A549 treated with CpdA at 1 μM for 4 hours (cell line): ENCODE data around the gene TJP3. TPM values are rescaled to one million over a fixed set of nuclear protein-coding genes. Genes with fewer than 3 reads are reported as not detected.

ENCODE experiments used
- total RNA-seq: library from RNA; stranded (reverse); fragments of 200-300 nt; extraction: Qiagen RNA extraction; gene quantifications from 5 replicates; pipeline ENCODE4 v1.2.3, GENCODE V29; 2022; ENCODE audit warnings: low read depth

TJP3 gene
- total RNA-seq, result 0.19 to 0.96 TPM (median 0.74 TPM) in 5 replicates

GRCh38 chr19:3708207-3708931 lies at the start of gene TJP3:
Gene TJP3 (plus strand): TSS chr19:3708384. CDS start chr19:3728433, 20,049 bp downstream.

DNA sequence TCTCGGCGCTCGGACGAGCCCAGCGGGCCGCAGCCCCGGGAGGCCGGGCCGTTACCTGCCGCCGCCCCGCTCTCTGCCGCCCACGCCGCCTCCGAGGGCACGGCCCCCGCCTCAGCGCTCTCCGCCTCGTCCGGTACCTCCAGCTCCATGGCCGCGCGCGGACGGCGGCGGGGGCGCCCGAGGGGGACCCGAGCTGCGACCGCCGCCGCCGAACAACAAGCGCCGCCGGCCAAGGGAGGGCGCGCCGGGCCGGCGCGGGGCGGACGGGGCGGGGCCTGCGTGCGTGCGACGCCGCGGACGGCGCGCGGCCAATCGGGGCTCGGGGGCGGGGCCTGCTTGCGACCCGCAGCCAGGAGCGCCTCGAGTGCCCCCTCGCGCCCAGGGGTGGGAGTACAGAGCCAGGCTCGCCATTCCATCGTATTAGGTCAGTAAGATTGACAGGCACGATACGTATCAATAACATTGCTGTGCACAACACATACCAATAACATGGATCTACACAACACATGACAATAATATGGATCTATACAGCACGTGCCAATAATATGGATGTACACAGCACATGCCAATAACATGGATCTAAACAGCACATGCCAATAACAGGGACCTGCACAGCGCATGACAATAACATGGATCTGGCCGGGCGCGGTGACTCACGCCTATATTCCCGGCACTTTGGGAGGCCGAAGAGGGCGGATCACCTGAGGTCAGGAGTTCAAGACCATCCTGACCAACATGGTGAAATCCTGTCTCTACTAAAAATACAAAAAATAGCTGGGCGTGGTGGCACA lies 7.7 kb upstream of the TJP3 start, which contains the start of gene PIP5K1C:
PIP5K1C (minus strand) TSS at position 227 of the 791 bp plus-strand sequence; CDS start at position 149, 78 bp downstream.

DNA sequence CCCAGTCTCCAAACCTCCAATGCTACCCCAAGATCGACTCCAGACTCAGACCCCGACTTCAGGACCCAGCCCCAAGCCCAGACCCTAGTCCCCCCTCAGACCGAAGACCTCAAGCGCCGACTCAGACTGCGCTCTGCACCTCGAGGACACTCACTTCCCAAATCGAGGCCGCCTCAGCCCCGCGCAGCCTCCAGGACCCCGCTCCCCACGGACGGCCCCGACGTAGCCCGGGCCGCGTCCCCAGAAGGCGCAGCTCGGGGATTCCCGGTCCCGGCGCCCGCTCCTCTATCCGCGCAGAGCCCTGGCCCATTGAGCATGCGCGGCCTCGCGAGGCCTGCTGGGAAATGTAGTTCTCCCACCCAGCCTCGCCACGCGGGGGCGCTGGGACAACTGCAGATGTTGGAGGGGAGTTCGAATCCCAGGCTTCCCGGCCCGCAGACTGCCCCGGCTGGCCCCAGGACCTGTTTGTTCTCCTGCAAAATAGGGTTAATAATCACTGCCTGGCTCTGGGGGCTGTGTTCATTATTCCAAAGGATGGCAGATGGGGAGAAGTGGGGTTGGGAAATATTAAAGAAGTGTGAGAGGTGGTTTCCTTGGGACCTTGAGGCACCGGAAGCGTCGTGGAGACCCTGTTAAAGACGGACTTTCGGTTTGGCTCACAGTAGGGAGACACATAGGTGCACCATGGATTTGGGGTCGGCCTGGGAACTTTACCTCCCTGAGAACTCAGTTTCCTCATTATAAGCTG lies 53.4 kb downstream of the TJP3 start, which contains the start of gene APBA3:
APBA3 (minus strand) TSS at position 311 of the 748 bp plus-strand sequence. CDS start 1,428 bp downstream, outside the sequence.

DNA sequence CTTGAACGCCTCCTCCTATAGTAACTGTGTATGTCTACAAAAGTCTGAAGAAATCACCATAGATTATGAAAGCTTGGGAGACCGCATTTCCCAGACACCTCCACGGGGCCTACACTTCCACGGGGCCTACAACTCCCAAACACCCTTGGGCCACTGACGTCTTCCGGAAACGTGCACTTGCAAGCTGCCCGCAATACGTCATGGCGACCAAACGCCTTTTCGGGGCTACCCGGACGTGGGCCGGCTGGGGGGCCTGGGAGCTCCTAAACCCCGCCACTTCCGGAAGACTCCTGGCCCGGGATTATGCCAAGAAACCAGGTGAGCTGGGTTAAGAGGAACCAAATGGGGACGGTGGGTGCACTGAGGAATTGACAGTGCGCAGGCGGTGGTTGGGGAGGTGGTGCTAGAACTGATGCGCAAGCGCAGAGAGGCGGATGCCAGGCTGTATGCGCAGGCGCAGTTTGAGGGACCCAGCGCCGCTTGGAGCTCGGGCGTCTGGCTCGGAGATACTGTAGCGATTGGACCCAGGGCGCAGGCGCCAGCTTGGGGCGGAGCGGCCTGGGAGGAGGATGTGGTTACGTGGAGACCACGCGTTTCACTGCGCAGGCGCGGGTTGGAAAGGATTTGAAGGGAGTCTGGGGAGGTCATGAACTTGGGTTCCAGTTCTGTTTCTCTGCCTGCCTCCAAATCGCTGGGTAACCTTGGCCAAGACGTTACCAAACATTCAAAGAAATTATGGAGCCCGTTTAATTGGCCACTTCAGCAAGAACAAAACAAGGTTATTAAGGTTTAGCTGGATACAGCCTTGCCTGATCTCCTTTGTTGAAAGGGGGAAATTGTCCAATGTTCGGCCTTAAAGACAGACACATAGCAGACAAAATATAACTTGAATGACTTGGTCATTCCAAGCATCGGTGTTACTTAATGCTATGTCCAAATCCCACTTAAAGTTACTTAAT lies 54.6 kb downstream of the TJP3 start, which contains the start of gene MRPL54:
MRPL54 (plus strand) TSS at position 182 of the 959 bp plus-strand sequence; CDS start at position 201, 19 bp downstream.

GRCh38 chr19:3771906-3772455 lies 63.8 kb downstream of the TJP3 start, which contains the start of gene RAX2:
Gene RAX2 (minus strand): TSS chr19:3772228. CDS start chr19:3771742, 486 bp downstream.

GRCh38 chr19:3785938-3786824 lies 78.0 kb downstream of the TJP3 start, which contains the start of gene MATK:
Gene MATK (minus strand): TSS chr19:3786381. CDS start chr19:3785135, 1,246 bp downstream.

Other genes with a start within 250 kb of the TJP3 start
- 0.48 to 1.1 TPM (median 0.76 TPM) in 4 of 5 replicates, not detected in the other for gene SMIM24, start 227.9 kb upstream of the TJP3 start, total RNA-seq
- not detected in 5 replicates for gene SMIM44, start 224.9 kb upstream of the TJP3 start, total RNA-seq
- gene DOHH, start 207.7 kb upstream of the TJP3 start, total RNA-seq, result 11.7 to 19.8 TPM (median 18.5 TPM) in 5 replicates
- gene FZR1, start 202.1 kb upstream of the TJP3 start, total RNA-seq, result 22.3 to 33.5 TPM (median 29.6 TPM) in 5 replicates
- gene TEKTIP1, start 169.2 kb upstream of the TJP3 start, total RNA-seq, result not detected in 5 replicates
- gene MFSD12, start 150.8 kb upstream of the TJP3 start, total RNA-seq, result 127 to 180 TPM (median 171 TPM) in 5 replicates
- gene HMG20B, start 135.4 kb upstream of the TJP3 start, total RNA-seq, result 45.4 to 71.9 TPM (median 69.9 TPM) in 5 replicates
- 0.13 to 0.28 TPM (median 0.21 TPM) in 5 replicates for gene GIPC3, start 122.9 kb upstream of the TJP3 start, total RNA-seq
- gene TBXA2R, start 101.5 kb upstream of the TJP3 start, total RNA-seq, result 0.54 to 0.91 TPM (median 0.74 TPM) in 5 replicates
- 14.3 to 21.3 TPM (median 19.3 TPM) in 5 replicates for gene CACTIN, start 81.6 kb upstream of the TJP3 start, total RNA-seq
- gene PIP5K1C, start 7.9 kb upstream of the TJP3 start, total RNA-seq, result 9.1 to 13.8 TPM (median 12.0 TPM) in 5 replicates
- 11.8 to 15.4 TPM (median 12.4 TPM) in 5 replicates for gene APBA3, start 53.3 kb downstream of the TJP3 start, total RNA-seq
- gene MRPL54, start 54.3 kb downstream of the TJP3 start, total RNA-seq, result 62.0 to 80.2 TPM (median 67.1 TPM) in 5 replicates
- gene RAX2, start 63.8 kb downstream of the TJP3 start, total RNA-seq, result not detected in 5 replicates
- gene MATK, start 78.0 kb downstream of the TJP3 start, total RNA-seq, result 1.1 to 2.1 TPM (median 1.7 TPM) in 5 replicates
- 0.14 to 0.16 TPM in 2 of 5 replicates, not detected in the others for gene ZFR2, start 160.7 kb downstream of the TJP3 start, total RNA-seq
- 0.05 to 0.12 TPM (median 0.11 TPM) in 4 of 5 replicates, not detected in the other for gene ATCAY, start 172.3 kb downstream of the TJP3 start, total RNA-seq
- gene NMRK2, start 224.7 kb downstream of the TJP3 start, total RNA-seq, result not detected in 5 replicates